DND-41 (cell line): ENCODE results near the gene PBOV1.

Source experiments
- CTCF ChIP-seq: IDR thresholded peaks from 2 replicates; pipeline ENCODE4 v1.5.1; 2012; ENCODE audit warnings: borderline replicate concordance, low read length, moderate library complexity, mild to moderate bottlenecking; ENCODE audit not compliant: poor library complexity, severe bottlenecking; ENCODE audit errors: extremely low read depth
- EZH2 ChIP-seq: IDR thresholded peaks from 3 replicates; pipeline ENCODE4 v1.6.1; 2012; ENCODE audit warnings: borderline replicate concordance, low read depth, mild to moderate bottlenecking, moderate library complexity, low read length, inconsistent platforms; ENCODE audit not compliant: severe bottlenecking

- TF ChIP-seq CTCF = no peak
- no peak for TF ChIP-seq EZH2
These were observed 20.7 kb downstream of the PBOV1 start for GRCh38 chr6:138197570-138197969.
